Measurements from ENCODE around the gene TRMT1L.

TRMT1L gene

GRCh38 chr1:185080422-185080821, 76.3 kb downstream of the TRMT1L start:
- H3K4me2 ChIP-seq (ENCODE audit: low read depth, low read length, poor library complexity, severe bottlenecking): no peak overlapping the region
- H3K9me2 ChIP-seq (replicated peaks; ENCODE audit: low read depth, low read length): no peaks in the 10 kb centered on the region
- H2AFZ ChIP-seq (ENCODE audit: low read length): no peak overlapping the region
- H3K36me3 ChIP-seq (ENCODE audit: insufficient read depth, low read length): no peaks in the 10 kb centered on the region
- H3K9me3 ChIP-seq (ENCODE audit: insufficient read depth, low read depth, low read length): no peaks in the 10 kb centered on the region
- no peak overlapping the region for H3K9ac ChIP-seq (ENCODE audit: low read depth, low read length, poor library complexity, severe bottlenecking)
- H3F3A ChIP-seq (ENCODE audit: low read depth): no peaks in the 10 kb centered on the region
- peaks cover 93% of the 10 kb centered on the region for H3K79me2 ChIP-seq (ENCODE audit: insufficient read depth, low read length)
- H3K27me3 ChIP-seq (ENCODE audit: insufficient read depth, low read length, poor library complexity, severe bottlenecking): no peaks in the 10 kb centered on the region
- H3K4me3 ChIP-seq (ENCODE audit: low read length, poor library complexity, severe bottlenecking): no peak overlapping the region
- no peaks in the 10 kb centered on the region for H3K4me1 ChIP-seq (ENCODE audit: insufficient read depth, low read length, poor library complexity, severe bottlenecking)
- TF ChIP-seq CTCF (conservative IDR thresholded peaks at IDR 0.05; ENCODE audit: low read length) (no peak), EZH2phosphoT487 (IDR thresholded peaks at IDR 0.05; ENCODE audit: borderline replicate concordance) (no peak)
- H4K20me1 ChIP-seq (ENCODE audit: insufficient read depth, low read length, poor library complexity, severe bottlenecking): peaks cover 19% of the 10 kb centered on the region

- peaks cover 93% of the 10 kb centered on the region for H3K79me2 ChIP-seq (ENCODE audit: insufficient read depth, low read length)
- H3K9me3 ChIP-seq (ENCODE audit: insufficient read depth, low read depth, low read length): no peaks in the 10 kb centered on the region
- H3K27me3 ChIP-seq (ENCODE audit: insufficient read depth, low read length, poor library complexity, severe bottlenecking): no peaks in the 10 kb centered on the region
- H4K20me1 ChIP-seq (ENCODE audit: insufficient read depth, low read length, poor library complexity, severe bottlenecking): peaks cover 28% of the 10 kb centered on the region
- no peaks in the 10 kb centered on the region for H3K36me3 ChIP-seq (ENCODE audit: insufficient read depth, low read length)
- H3K9ac ChIP-seq (ENCODE audit: low read depth, low read length, poor library complexity, severe bottlenecking): no peak overlapping the region
- no peaks in the 10 kb centered on the region for H3F3A ChIP-seq (ENCODE audit: low read depth)
- H3K4me3 ChIP-seq (ENCODE audit: low read length, poor library complexity, severe bottlenecking): no peak overlapping the region
- TF ChIP-seq EZH2phosphoT487 (IDR thresholded peaks at IDR 0.05; ENCODE audit: borderline replicate concordance): no peak
- no peak for TF ChIP-seq CTCF (conservative IDR thresholded peaks at IDR 0.05; ENCODE audit: low read length)
- H3K9me2 ChIP-seq (replicated peaks; ENCODE audit: low read depth, low read length): no peaks in the 10 kb centered on the region
- H2AFZ ChIP-seq (ENCODE audit: low read length): no peak overlapping the region
- H3K4me1 ChIP-seq (ENCODE audit: insufficient read depth, low read length, poor library complexity, severe bottlenecking): peaks cover 7% of the 10 kb centered on the region
- no peak overlapping the region for H3K4me2 ChIP-seq (ENCODE audit: low read depth, low read length, poor library complexity, severe bottlenecking)
These were observed 79.4 kb downstream of the TRMT1L start for GRCh38 chr1:185077374-185077773.

GRCh38 chr1:185075476-185075875, 81.3 kb downstream of the TRMT1L start:
- TF ChIP-seq CTCF (conservative IDR thresholded peaks at IDR 0.05; ENCODE audit: low read length) (no peak), EZH2phosphoT487 (IDR thresholded peaks at IDR 0.05; ENCODE audit: borderline replicate concordance) (no peak)
- peaks cover 7% of the 10 kb centered on the region for H3K4me1 ChIP-seq (ENCODE audit: insufficient read depth, low read length, poor library complexity, severe bottlenecking)
- H3F3A ChIP-seq (ENCODE audit: low read depth): no peaks in the 10 kb centered on the region
- peaks cover 28% of the 10 kb centered on the region for H4K20me1 ChIP-seq (ENCODE audit: insufficient read depth, low read length, poor library complexity, severe bottlenecking)
- no peak overlapping the region for H3K4me2 ChIP-seq (ENCODE audit: low read depth, low read length, poor library complexity, severe bottlenecking)
- no peak overlapping the region for H3K9ac ChIP-seq (ENCODE audit: low read depth, low read length, poor library complexity, severe bottlenecking)
- no peaks in the 10 kb centered on the region for H3K27me3 ChIP-seq (ENCODE audit: insufficient read depth, low read length, poor library complexity, severe bottlenecking)
- H3K9me2 ChIP-seq (replicated peaks; ENCODE audit: low read depth, low read length): no peaks in the 10 kb centered on the region
- H3K36me3 ChIP-seq (ENCODE audit: insufficient read depth, low read length): no peaks in the 10 kb centered on the region; the same call in 1 of the 2 replicates
- H3K4me3 ChIP-seq (ENCODE audit: low read length, poor library complexity, severe bottlenecking): no peak overlapping the region
- H3K79me2 ChIP-seq (ENCODE audit: insufficient read depth, low read length): peaks cover 97% of the 10 kb centered on the region
- no peaks in the 10 kb centered on the region for H3K9me3 ChIP-seq (ENCODE audit: insufficient read depth, low read depth, low read length)
- no peak overlapping the region for H2AFZ ChIP-seq (ENCODE audit: low read length)
